Measurements from ENCODE around the gene JMJD1C. TPM values are rescaled to one million over a fixed set of nuclear protein-coding genes. Genes with fewer than 3 reads are reported as not detected.
"Not testable (repeated sequence)": the region's sequence is repeated elsewhere in the genome, so short reads cannot be mapped to it uniquely, and the experiment has no call there.

Gene JMJD1C
- total RNA-seq, result 123 and 130 TPM in 2 replicates

- DNase-seq (ENCODE audit: extremely low read depth, low read depth, low spot score), result no peak
Observed at GRCh38 chr10:63465293-63466143, at the start of gene JMJD1C. Gene JMJD1C, minus strand, starts transcription at chr10:63465977. Its CDS starts 315 bp downstream, at chr10:63465662.

GRCh38 chr10:63515002-63515763 is 49.4 kb upstream of the JMJD1C start:
- DNase-seq (ENCODE audit: extremely low read depth, low read depth, low spot score), result no peak

GRCh38 chr10:63506554-63506953 is 40.8 kb upstream of the JMJD1C start:
- DNase-seq (ENCODE audit: extremely low read depth, low read depth, low spot score), result no peak

- DNase-seq (ENCODE audit: extremely low read depth, low read depth, low spot score), result no peak
Observed at GRCh38 chr10:63505562-63505961, 39.8 kb upstream of the JMJD1C start.

GRCh38 chr10:63504145-63504881 is 38.5 kb upstream of the JMJD1C start:
- DNase-seq (ENCODE audit: extremely low read depth, low read depth, low spot score), result no peak

GRCh38 chr10:63503395-63503794 is 37.6 kb upstream of the JMJD1C start:
- DNase-seq (ENCODE audit: extremely low read depth, low read depth, low spot score), result no peak

- DNase-seq (ENCODE audit: extremely low read depth, low read depth, low spot score), result no peak
Observed at GRCh38 chr10:63502832-63503231, 37.1 kb upstream of the JMJD1C start.

- no peak for DNase-seq (ENCODE audit: extremely low read depth, low read depth, low spot score)
Observed at GRCh38 chr10:63501954-63502353, 36.2 kb upstream of the JMJD1C start.

- DNase-seq (ENCODE audit: extremely low read depth, low read depth, low spot score), result not testable (repeated sequence)
Observed at GRCh38 chr10:63500551-63500950, 34.8 kb upstream of the JMJD1C start.

- DNase-seq (ENCODE audit: extremely low read depth, low read depth, low spot score), result no peak
Observed at GRCh38 chr10:63498665-63499064, 32.9 kb upstream of the JMJD1C start.

- no peak for DNase-seq (ENCODE audit: extremely low read depth, low read depth, low spot score)
Observed at GRCh38 chr10:63497321-63497720, 31.5 kb upstream of the JMJD1C start.

- no peak for DNase-seq (ENCODE audit: extremely low read depth, low read depth, low spot score)
Observed at GRCh38 chr10:63496561-63496960, 30.8 kb upstream of the JMJD1C start.

GRCh38 chr10:63494951-63495350 is 29.2 kb upstream of the JMJD1C start:
- no peak for DNase-seq (ENCODE audit: extremely low read depth, low read depth, low spot score)

GRCh38 chr10:63493004-63493403 is 27.2 kb upstream of the JMJD1C start:
- DNase-seq (ENCODE audit: extremely low read depth, low read depth, low spot score), result no peak

GRCh38 chr10:63492317-63492690 is 26.5 kb upstream of the JMJD1C start:
- DNase-seq (ENCODE audit: extremely low read depth, low read depth, low spot score), result not testable (repeated sequence)

GRCh38 chr10:63491588-63492316 is 26.0 kb upstream of the JMJD1C start:
- no peak for DNase-seq (ENCODE audit: extremely low read depth, low read depth, low spot score)

- no peak for DNase-seq (ENCODE audit: extremely low read depth, low read depth, low spot score)
Observed at GRCh38 chr10:63489838-63490237, 24.1 kb upstream of the JMJD1C start.

- no peak for DNase-seq (ENCODE audit: extremely low read depth, low read depth, low spot score)
Observed at GRCh38 chr10:63487990-63488389, 22.2 kb upstream of the JMJD1C start.

GRCh38 chr10:63483983-63484382 is 18.2 kb upstream of the JMJD1C start:
- DNase-seq (ENCODE audit: extremely low read depth, low read depth, low spot score), result no peak

GRCh38 chr10:63481815-63482421 is 16.1 kb upstream of the JMJD1C start:
- DNase-seq (ENCODE audit: extremely low read depth, low read depth, low spot score), result no peak
